Measurements from ENCODE around the gene ZMYND15. TPM values are rescaled to one million over a fixed set of nuclear protein-coding genes. Genes with fewer than 3 reads are reported as not detected.

Gene ZMYND15
- total RNA-seq, 1 donor from 2014 or later, result 0.63 TPM

- ATAC-seq, result no peak
Measured at GRCh38 chr17:4782652-4783051, 43.0 kb downstream of the ZMYND15 start.

GRCh38 chr17:4785311-4786105 is 45.9 kb downstream of the ZMYND15 start:
- ATAC-seq (no peak), DNase-seq (ENCODE audit: low spot score) (no peak)

More at GRCh38 chr17:4782652-4783051, 43.0 kb downstream of the ZMYND15 start:
- no peak for DNase-seq (ENCODE audit: low spot score)

- ATAC-seq (no peak), DNase-seq (ENCODE audit: low spot score) (no peak)
Measured at GRCh38 chr17:4786106-4786511, 46.5 kb downstream of the ZMYND15 start, which contains the start of gene VMO1. VMO1 (minus strand) TSS chr17:4786364; CDS start chr17:4786352, 12 bp downstream.

- ATAC-seq, result no peak
- DNase-seq (ENCODE audit: low spot score), result no peak
Measured at GRCh38 chr17:4786516-4786915, 46.9 kb downstream of the ZMYND15 start.

DNA sequence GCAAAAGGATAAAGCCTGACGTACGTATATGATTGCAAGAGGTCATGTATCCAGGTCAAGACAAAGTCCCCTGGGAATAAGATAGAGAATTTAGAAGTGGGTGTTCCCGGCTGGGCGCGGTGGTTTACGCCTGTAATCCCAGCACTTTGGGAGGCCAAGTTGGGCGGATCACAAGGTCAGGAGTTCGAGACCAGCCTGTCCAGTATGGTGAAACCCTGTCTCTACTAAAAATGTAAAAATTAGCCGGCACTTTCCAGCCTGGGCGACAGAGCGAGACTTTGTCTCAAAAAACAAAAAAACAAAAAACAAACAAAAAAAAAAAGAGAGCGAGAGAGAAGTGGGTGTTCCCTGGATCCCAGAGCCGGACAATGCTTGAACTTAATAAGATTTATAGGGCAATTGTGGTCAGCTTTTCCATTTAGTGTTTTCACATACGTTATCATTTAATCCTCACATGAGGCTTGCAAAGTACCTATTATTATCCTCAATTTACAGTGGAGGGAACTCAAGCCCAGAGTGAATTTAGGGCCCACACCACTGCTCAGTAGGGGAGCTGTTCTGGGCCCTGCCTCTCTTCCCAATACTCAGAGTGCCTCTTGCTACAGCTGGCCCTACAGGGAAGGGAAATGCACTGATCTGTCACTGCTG is 48.6 kb downstream of the ZMYND15 start:
- ATAC-seq (no peak), DNase-seq (ENCODE audit: low spot score) (no peak)

DNA sequence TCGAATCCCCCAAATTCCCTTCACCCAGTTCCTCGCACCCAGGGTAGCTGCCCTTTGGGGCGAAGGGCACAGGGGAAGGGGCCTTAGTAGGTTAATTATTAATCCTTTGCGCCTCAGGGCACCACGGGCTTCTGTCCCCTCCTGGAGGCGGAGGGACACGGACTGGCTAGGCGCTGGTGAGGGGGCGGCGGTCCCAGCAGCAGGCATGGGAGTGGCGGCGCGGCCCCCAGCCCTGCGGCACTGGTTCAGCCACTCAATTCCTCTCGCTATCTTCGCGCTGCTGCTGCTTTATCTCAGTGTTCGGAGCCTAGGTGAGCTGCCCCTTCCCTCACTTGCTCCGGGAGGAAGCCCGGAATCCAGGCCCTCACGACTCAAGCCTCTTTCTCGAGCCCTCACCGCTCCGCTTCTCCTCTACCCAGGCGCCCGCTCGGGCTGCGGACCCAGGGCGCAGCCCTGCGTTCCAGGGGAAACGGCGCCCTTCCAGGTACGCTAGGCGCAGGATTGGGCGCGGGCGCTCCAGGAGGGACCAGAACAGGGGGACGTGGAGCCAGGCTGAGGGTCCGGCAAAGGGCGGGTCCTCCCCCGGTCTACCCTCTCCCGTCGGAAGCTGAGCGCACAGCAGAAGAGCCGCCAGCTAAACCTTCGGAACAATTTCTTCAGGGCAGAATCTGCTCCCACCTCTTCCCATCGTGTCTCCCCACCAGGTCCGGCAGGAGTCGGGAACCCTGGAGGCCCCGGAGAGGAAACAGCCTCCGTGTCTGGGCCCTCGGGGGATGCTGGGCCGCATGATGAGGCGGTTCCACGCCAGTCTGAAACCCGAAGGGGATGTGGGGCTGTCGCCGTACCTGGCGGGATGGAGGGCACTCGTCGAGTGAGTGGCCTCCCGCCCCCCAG is 49.4 kb downstream of the ZMYND15 start, which contains the start of gene GLTPD2:
TSS of gene GLTPD2 (plus strand) at position 158 of the 894 bp plus-strand sequence. CDS start at position 206, 48 bp downstream.
- peak; percentile 55 for ATAC-seq
- peak; percentile 79 for DNase-seq (ENCODE audit: low spot score)

DNA sequence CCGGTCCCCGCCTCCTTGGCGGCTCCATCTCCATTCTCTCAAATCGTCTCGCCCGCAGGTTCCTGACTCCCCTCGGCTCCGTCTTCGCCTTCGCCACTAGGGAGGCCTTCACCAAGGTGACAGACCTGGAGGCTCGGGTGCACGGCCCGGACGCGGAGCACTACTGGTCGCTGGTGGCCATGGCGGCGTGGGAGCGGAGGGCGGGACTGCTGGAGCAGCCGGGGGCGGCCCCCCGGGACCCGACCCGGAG is 50.0 kb downstream of the ZMYND15 start:
- no peak for DNase-seq (ENCODE audit: low spot score)
- ATAC-seq, result peak; percentile 7

- DNase-seq (ENCODE audit: low spot score) (peak; percentile 90), ATAC-seq (peak; percentile 83)
Measured at GRCh38 chr17:4789951-4790704, 50.5 kb downstream of the ZMYND15 start.

DNA sequence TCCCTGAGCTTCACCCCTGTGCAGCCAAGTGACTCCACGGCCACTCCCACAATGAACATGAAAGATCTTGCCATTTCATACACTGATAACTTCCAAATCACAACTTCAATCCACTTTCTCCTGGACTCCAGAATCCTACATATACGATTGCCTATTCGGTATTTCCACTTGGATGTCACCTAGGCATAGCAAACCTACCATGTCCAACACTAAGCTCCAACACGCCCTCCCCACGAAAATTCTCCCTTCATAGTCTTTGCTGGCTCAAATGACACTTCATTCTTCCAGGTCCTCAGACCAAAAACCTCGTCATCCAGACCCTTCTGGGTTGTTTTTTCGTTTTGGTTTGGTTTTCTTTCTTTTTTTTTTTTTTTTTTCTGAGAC is 51.1 kb downstream of the ZMYND15 start:
- no peak for DNase-seq (ENCODE audit: low spot score)
- no peak for ATAC-seq

DNA sequence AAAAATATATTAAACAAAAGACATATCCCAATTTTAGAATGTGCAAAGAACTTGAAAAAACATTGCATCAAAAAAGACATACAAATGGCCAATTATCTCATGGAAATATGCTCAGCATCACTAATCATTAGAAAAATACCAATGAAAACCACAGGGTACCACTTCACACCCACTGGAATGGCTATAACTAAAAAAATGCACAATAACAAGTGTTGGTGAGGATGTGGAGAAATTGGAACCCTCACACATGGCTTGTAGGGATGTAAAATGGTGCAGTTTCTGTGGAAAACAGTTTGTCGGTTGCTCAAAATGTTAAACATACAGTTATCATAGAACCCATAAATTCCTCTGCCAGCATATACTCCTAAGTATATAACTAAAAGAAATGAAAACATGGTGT is 55.5 kb downstream of the ZMYND15 start:
- ATAC-seq (no peak), DNase-seq (ENCODE audit: low spot score) (no peak)

Other genes starting within 250 kb of the ZMYND15 start
- 11.4 TPM for gene SPNS2, start 241.0 kb upstream of the ZMYND15 start, total RNA-seq
- 18.5 TPM for gene MYBBP1A, start 184.4 kb upstream of the ZMYND15 start, total RNA-seq
- 0.35 TPM for gene GGT6, start 179.3 kb upstream of the ZMYND15 start, total RNA-seq
- not detected for gene SMTNL2, start 155.3 kb upstream of the ZMYND15 start, total RNA-seq
- 0.70 TPM for gene ALOX15, start 98.2 kb upstream of the ZMYND15 start, total RNA-seq
- 17.5 TPM for gene PELP1, start 35.7 kb upstream of the ZMYND15 start, total RNA-seq
- 26.2 TPM for gene ARRB2, start 29.2 kb upstream of the ZMYND15 start, total RNA-seq
- 13.3 TPM for gene MED11, start 8.4 kb upstream of the ZMYND15 start, total RNA-seq
- gene CXCL16, start 95 bp downstream of the ZMYND15 start, total RNA-seq, result 14.5 TPM
- gene TM4SF5, start 32.1 kb downstream of the ZMYND15 start, total RNA-seq, result 79.0 TPM
- gene VMO1, start 46.5 kb downstream of the ZMYND15 start, total RNA-seq, result 8.2 TPM
- gene GLTPD2, start 49.1 kb downstream of the ZMYND15 start, total RNA-seq, result 28.0 TPM
- gene PSMB6, start 56.3 kb downstream of the ZMYND15 start, total RNA-seq, result 79.1 TPM
- gene PLD2, start 67.3 kb downstream of the ZMYND15 start, total RNA-seq, result 8.5 TPM
- 34.1 TPM for gene MINK1, start 93.5 kb downstream of the ZMYND15 start, total RNA-seq
- 4.1 TPM for gene C17orf107, start 159.7 kb downstream of the ZMYND15 start, total RNA-seq
- gene CHRNE, start 163.3 kb downstream of the ZMYND15 start, total RNA-seq, result 3.1 TPM
- not detected for gene GP1BA, start 192.4 kb downstream of the ZMYND15 start, total RNA-seq
- 44.7 TPM for gene SLC25A11, start 200.2 kb downstream of the ZMYND15 start, total RNA-seq
- gene RNF167, start 200.4 kb downstream of the ZMYND15 start, total RNA-seq, result 78.9 TPM
- 254 TPM for gene PFN1, start 208.7 kb downstream of the ZMYND15 start, total RNA-seq
- 52.7 TPM for gene ENO3, start 211.3 kb downstream of the ZMYND15 start, total RNA-seq
- 20.3 TPM for gene SPAG7, start 228.0 kb downstream of the ZMYND15 start, total RNA-seq
- gene CAMTA2, start 247.8 kb downstream of the ZMYND15 start, total RNA-seq, result 17.7 TPM

All from left lobe of liver (tissue), 2 donors.